Lung microvascular endothelial cell (primary cell): Measurements from ENCODE around the gene WHRN. TPM values are rescaled to one million over a fixed set of nuclear protein-coding genes. Genes with fewer than 3 reads are reported as not detected.

ENCODE experiments used
- DNase-seq, 2 donors: peaks; one replicate each; pipeline versions ENCODE4 v3.0.0 to v3.0.0-alpha.2; 2010; ENCODE audit warnings: low read depth in 2 of 2
- total RNA-seq: library from RNA; depleted of rRNA; stranded (reverse); fragments of >200 nt; gene quantifications from 2 replicates; pipeline ENCODE4 v1.2.1, GENCODE V29; 2014

Gene WHRN
- total RNA-seq, 1 donor from 2014 or later, result 0.20 TPM

DNA sequence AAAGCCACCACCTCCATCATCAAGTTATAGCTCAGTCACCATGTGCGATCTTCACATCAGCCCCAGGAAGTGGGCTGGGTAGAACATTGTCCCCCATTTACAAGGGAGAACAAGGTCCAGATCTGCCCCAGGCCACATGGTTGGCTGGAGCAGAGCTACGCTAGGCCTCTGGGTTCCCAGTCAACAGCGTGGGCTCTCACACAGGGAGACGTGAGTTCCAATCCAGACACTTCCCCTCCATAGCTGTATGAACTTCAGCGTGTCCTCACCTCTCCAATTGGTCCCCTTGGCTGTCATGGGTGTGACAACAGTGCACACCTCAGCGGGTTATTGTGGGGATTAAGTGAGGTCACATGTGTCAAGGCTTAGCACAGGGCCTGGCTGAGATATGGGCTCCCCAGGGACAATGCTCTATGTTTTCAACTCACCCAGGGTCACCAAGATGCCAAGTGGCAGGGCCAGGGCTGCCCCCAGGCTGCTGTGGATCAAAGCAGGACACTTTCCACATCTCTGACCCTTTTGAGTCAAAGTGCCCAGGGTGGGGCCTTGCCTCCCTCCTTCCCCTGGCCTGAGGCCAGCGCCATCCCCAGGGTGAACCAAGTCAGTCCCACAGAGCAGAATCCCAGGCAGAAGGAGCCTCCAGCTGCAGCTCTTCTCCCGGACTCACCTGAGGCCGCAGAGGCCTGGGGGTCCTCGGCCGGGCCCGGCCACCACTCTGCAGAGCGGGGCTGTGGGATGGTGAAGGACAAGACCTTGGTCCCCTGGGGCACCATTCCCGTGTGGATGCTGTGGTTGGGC lies 137.3 kb downstream of the WHRN start:
- DNase-seq, result no peak

GRCh38 chr9:114367366-114367765 lies 137.9 kb downstream of the WHRN start:
- no peak for DNase-seq

- no peak for DNase-seq
These were observed 138.7 kb downstream of the WHRN start for GRCh38 chr9:114366334-114367128.

DNA sequence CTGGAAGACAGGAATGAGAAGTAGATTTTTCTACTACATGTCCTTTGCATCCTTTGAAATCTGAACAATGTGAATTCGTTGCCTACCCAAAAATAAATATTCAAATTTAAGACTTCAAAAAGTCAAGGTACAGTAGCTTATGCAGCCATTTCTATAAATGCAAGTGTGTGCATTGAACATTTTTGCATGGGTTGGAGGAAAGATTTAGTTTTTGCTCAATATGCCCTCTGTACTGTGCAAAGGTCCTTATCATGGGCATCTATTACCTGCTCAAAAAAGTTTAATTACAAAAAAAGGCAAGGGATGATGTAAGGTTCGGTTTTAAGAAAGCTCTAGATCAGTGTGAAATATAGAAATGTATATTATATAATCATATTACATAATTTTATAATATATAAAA lies 140.1 kb downstream of the WHRN start:
- DNase-seq, result no peak

GRCh38 chr9:114364134-114365041 lies 140.9 kb downstream of the WHRN start:
- no peak for DNase-seq

DNA sequence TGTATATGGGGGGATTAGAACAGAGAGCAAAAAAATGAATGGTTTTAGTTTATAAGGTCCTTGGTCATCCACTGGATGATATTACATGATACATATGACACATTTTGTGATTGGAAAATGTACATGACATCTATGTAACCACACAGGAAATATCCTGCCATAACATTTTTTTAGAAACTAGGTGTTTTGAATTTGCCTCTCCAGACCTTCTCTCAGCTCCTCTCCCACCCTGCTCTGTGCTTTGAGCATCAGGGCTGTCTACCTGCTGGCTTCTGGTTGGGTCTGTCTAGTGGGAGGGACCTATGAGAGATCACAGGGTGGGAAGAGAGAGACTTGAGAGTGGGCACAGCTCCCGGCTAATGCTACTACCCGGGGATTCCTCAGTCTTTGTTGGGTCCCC lies 141.8 kb downstream of the WHRN start:
- DNase-seq, result no peak

GRCh38 chr9:114362394-114362793 lies 142.9 kb downstream of the WHRN start:
- no peak for DNase-seq

- DNase-seq, result no peak
These were observed 143.7 kb downstream of the WHRN start for GRCh38 chr9:114361542-114361941.

DNA sequence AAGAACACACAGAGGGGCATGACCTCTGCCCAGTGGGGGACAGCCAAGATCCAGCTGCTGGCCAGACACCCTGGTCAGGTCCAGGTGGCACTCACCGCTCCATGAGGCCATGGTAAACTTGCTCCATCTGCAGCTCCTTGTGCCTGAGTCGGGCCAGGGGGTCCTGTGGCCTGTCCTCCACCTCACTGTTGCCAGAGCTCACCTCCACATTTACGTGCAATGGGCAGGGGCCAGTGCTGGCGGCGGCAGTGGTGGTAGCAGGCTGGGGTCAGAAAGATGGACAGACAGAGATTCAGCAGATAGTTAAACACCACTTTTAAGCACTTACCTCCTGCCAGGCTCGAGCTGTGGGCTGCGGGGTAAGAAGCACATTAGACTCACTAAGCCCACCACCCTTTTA lies 145.5 kb downstream of the WHRN start:
- no peak for DNase-seq

- DNase-seq, result no peak
These were observed 147.4 kb downstream of the WHRN start for GRCh38 chr9:114357911-114358328.

DNA sequence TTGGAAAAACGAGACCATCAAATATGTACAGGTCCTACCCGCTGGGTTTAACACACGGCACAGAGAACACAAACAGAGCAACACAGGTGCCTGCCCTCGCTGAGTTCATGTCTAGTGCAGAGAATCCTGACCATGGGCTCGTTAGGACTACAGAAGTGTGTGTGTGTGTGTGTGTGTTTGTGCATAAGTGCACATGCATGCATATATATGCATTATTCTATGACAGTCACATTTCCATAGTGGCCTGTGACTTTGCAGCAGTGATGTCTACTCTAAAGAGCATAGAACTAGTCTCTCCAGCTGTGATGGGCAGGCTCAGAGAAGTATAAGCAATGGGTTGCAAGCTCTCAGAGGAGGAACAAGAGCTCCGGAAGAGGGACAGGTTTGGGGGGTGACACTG lies 147.9 kb downstream of the WHRN start:
- no peak for DNase-seq

- DNase-seq, result no peak
These were observed 148.5 kb downstream of the WHRN start for GRCh38 chr9:114356792-114357191.

DNA sequence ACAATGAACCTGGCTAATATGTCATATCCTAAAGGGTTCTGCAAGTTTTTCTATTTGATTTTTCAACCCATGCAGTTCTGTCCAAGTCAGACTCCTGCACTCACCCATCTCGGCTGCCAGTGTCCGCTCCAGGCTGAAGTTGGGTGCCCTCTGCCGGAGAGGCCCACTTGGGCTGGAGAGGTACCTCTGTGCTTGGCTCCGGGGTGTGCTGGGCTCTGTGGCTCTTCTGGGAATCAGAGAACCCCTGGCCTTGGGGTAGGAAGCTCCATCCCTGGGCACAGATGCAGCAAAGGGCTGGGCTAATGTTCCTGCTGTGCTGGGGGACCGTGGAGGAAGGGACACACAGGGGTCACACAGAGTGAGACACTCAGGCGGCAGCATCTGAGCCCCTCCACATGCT lies 149.5 kb downstream of the WHRN start:
- no peak for DNase-seq

Other genes starting within 250 kb of the WHRN start
- gene ORM1, start 182.4 kb downstream of the WHRN start, total RNA-seq, result not detected in 2 replicates
- not detected in 2 replicates for gene ORM2, start 175.6 kb downstream of the WHRN start, total RNA-seq
- 0.20 and 0.87 TPM in 2 replicates for gene AKNA, start 117.5 kb downstream of the WHRN start, total RNA-seq
- gene ATP6V1G1, start 82.3 kb upstream of the WHRN start, total RNA-seq, result 85.9 and 119 TPM in 2 replicates
- 3.5 and 4.8 TPM in 2 replicates for gene TMEM268, start 105.8 kb upstream of the WHRN start, total RNA-seq
- not detected in 2 replicates for gene TEX53, start 152.3 kb upstream of the WHRN start, total RNA-seq
- not detected in 2 replicates for gene TEX48, start 176.7 kb upstream of the WHRN start, total RNA-seq